Mesenchymal stem cell (in vitro differentiated cells and primary cell): Measurements from ENCODE around the gene CADM1.

Experiments used
- DNase-seq: peaks from one replicate; pipeline ENCODE4 v3.0.0-alpha.2; 2013
- H2AFZ ChIP-seq: one replicate; pipeline ENCODE4 v1.6.1; 2013; ENCODE audit warnings: low read depth, mild to moderate bottlenecking, control low read depth, inconsistent platforms, low read length, moderate library complexity
- H2AK5ac ChIP-seq: 2 replicates; pipeline ENCODE4 v1.6.1; 2013; ENCODE audit warnings: low read length, moderate library complexity, mild to moderate bottlenecking, inconsistent platforms; ENCODE audit not compliant: severe bottlenecking
- H2BK120ac ChIP-seq: one replicate; pipeline ENCODE4 v1.6.1; 2013; ENCODE audit warnings: low read depth, mild to moderate bottlenecking, inconsistent platforms, low read length, moderate library complexity
- H2BK12ac ChIP-seq, 2 experiments: one replicate each; pipeline ENCODE4 v1.6.1; 2013; ENCODE audit warnings: inconsistent platforms in 2 of 2, low read length in 2 of 2, mild to moderate bottlenecking in 2 of 2, moderate library complexity in 2 of 2, control low read depth in 1 of 2
- H2BK15ac ChIP-seq: one replicate; pipeline ENCODE4 v1.6.1; 2013; ENCODE audit warnings: mild to moderate bottlenecking, low read depth, inconsistent platforms; ENCODE audit not compliant: poor library complexity, severe bottlenecking
- H2BK5ac ChIP-seq: 2 replicates; pipeline ENCODE4 v1.6.1; 2013; ENCODE audit warnings: low read depth, mild to moderate bottlenecking, low read length, control low read depth, inconsistent platforms; ENCODE audit not compliant: poor library complexity, severe bottlenecking
- H3K14ac ChIP-seq, 2 experiments: one replicate each; pipeline ENCODE4 v1.6.1; 2013; ENCODE audit warnings: inconsistent platforms in 2 of 2, low read length in 2 of 2, control low read depth in 1 of 2, mild to moderate bottlenecking in 1 of 2, moderate library complexity in 1 of 2
- H3K18ac ChIP-seq, 2 experiments: one replicate each; pipeline ENCODE4 v1.6.1; 2013; ENCODE audit warnings: inconsistent platforms in 2 of 2, low read length in 2 of 2, control low read depth in 1 of 2, low read depth in 1 of 2, mild to moderate bottlenecking in 1 of 2
- H3K23ac ChIP-seq, 2 experiments: one replicate each; pipeline ENCODE4 v1.6.1; 2013; ENCODE audit warnings: inconsistent platforms in 2 of 2, low read length in 2 of 2, mild to moderate bottlenecking in 2 of 2, moderate library complexity in 2 of 2, control low read depth in 1 of 2
- H3K27ac ChIP-seq: 2 replicates; pipeline ENCODE4 v1.5.1; 2013; ENCODE audit warnings: mild to moderate bottlenecking, moderate library complexity, low read length, control low read depth, inconsistent platforms; ENCODE audit not compliant: poor library complexity, severe bottlenecking
- H3K27me3 ChIP-seq, 2 experiments: 2 replicates each; pipeline versions ENCODE4 v1.6.1 to v1.7.0; 2013; ENCODE audit warnings: low read length in 2 of 2, mild to moderate bottlenecking in 2 of 2, moderate library complexity in 2 of 2, control low read depth in 1 of 2, inconsistent platforms in 1 of 2; ENCODE audit not compliant: control insufficient read depth in 1 of 2, insufficient read depth in 1 of 2
- H3K36me3 ChIP-seq, 2 experiments: 2 replicates each; pipeline versions ENCODE4 v1.6.1 to v1.7.0; 2013; ENCODE audit warnings: low read length in 2 of 2, control low read depth in 1 of 2, inconsistent platforms in 1 of 2, low read depth in 1 of 2, mild to moderate bottlenecking in 1 of 2; ENCODE audit not compliant: insufficient read depth in 2 of 2, control insufficient read depth in 1 of 2
- H3K4ac ChIP-seq, 2 experiments: one replicate each; pipeline ENCODE4 v1.6.1; 2013; ENCODE audit warnings: inconsistent platforms in 2 of 2, low read length in 2 of 2, mild to moderate bottlenecking in 2 of 2, moderate library complexity in 2 of 2, control low read depth in 1 of 2, low read depth in 1 of 2
- H3K4me1 ChIP-seq: 2 replicates; pipeline ENCODE4 v1.6.1; 2013; ENCODE audit warnings: low read depth, low read length, control low read depth; ENCODE audit not compliant: control insufficient read depth, insufficient read depth
- H3K4me2 ChIP-seq: 2 replicates; pipeline ENCODE4 v1.6.1; 2013; ENCODE audit warnings: low read length, mild to moderate bottlenecking, inconsistent platforms; ENCODE audit not compliant: poor library complexity, severe bottlenecking
- H3K4me3 ChIP-seq, 2 experiments: 2 replicates each; pipeline versions ENCODE4 v1.5.1 to v1.7.0; 2013; ENCODE audit warnings: low read length in 2 of 2, mild to moderate bottlenecking in 2 of 2, control low read depth in 1 of 2, low read depth in 1 of 2; ENCODE audit not compliant: insufficient read depth in 1 of 2
- H3K79me1 ChIP-seq: replicated peaks from 2 replicates; pipeline ENCODE4 v1.6.1; 2013; ENCODE audit warnings: mild to moderate bottlenecking, control low read depth, low read length, inconsistent platforms; ENCODE audit not compliant: poor library complexity, severe bottlenecking
- H3K9ac ChIP-seq: 2 replicates; pipeline ENCODE4 v1.7.0; 2013; ENCODE audit warnings: mild to moderate bottlenecking, low read length, moderate library complexity
- H3K9me3 ChIP-seq: 2 replicates; pipeline ENCODE4 v1.7.0; 2013; ENCODE audit warnings: mild to moderate bottlenecking, low read length; ENCODE audit not compliant: control insufficient read depth
- H4K8ac ChIP-seq: one replicate; pipeline ENCODE4 v1.6.1; 2013; ENCODE audit warnings: inconsistent platforms, mild to moderate bottlenecking, low read length, moderate library complexity
- H4K91ac ChIP-seq: one replicate; pipeline ENCODE4 v1.6.1; 2013; ENCODE audit warnings: mild to moderate bottlenecking, low read length, inconsistent platforms
- WGBS: methylation state at CpG from one replicate; pipeline ENCODE4 v1.1.7; 2013; ENCODE audit warnings: mixed read lengths; 5-methylcytosine and 5-hydroxymethylcytosine counted together

CADM1 gene

GRCh38 chr11:115249061-115249578 is 255.1 kb downstream of the CADM1 start:
- Histone ChIP-seq H3K79me1 (peaks cover 2% of the 10 kb centered on the region), H2AK5ac (peak overlapping the region; percentile 27), H3K4me1 (peaks cover 3% of the 10 kb centered on the region), H2BK5ac (no peak overlapping the region), H3K18ac (no peak overlapping the region), H2BK15ac (no peak overlapping the region), H3K9me3 (no peaks in the 10 kb centered on the region), H3K9ac (no peak overlapping the region), H3K23ac (no peak overlapping the region), H3K27ac (no peak overlapping the region), H3K4me3 (no peak overlapping the region), H2BK12ac (no peak overlapping the region), H2AFZ (no peak overlapping the region), H3K27me3 (no peaks in the 10 kb centered on the region), H4K91ac (no peak overlapping the region), H3K36me3 (no peaks in the 10 kb centered on the region), H2BK120ac (no peak overlapping the region), H3K4ac (no peak overlapping the region), H3K14ac (no peak overlapping the region), H3K4me2 (no peak overlapping the region), H4K8ac (no peak overlapping the region)
- DNase-seq, result no peak
- WGBS, result 65% methylated on average over 3 of the region's 4 CpGs

GRCh38 chr11:115247953-115248352 is 256.3 kb downstream of the CADM1 start:
- Histone ChIP-seq H3K4me2 (no peak overlapping the region), H3K36me3 (no peaks in the 10 kb centered on the region), H3K27me3 (no peaks in the 10 kb centered on the region), H3K23ac (no peak overlapping the region), H3K9ac (no peak overlapping the region), H2AFZ (no peak overlapping the region), H2BK12ac (no peak overlapping the region), H4K91ac (no peak overlapping the region), H3K18ac (no peak overlapping the region), H3K27ac (peak overlapping the region; percentile 70), H3K4me1 (peaks cover 3% of the 10 kb centered on the region), H3K14ac (no peak overlapping the region), H3K9me3 (no peaks in the 10 kb centered on the region), H2BK5ac (no peak overlapping the region), H2AK5ac (peak overlapping the region; percentile 29), H3K79me1 (peaks cover 2% of the 10 kb centered on the region), H2BK120ac (no peak overlapping the region), H3K4ac (no peak overlapping the region), H3K4me3 (no peak overlapping the region), H4K8ac (no peak overlapping the region), H2BK15ac (no peak overlapping the region)
- DNase-seq, result no peak
- no CpG with 5 or more reads among the region's 1 CpG for WGBS

GRCh38 chr11:115247361-115247760 is 256.9 kb downstream of the CADM1 start:
- no peak overlapping the region for H2BK12ac ChIP-seq

GRCh38 chr11:115244758-115245157 is 259.5 kb downstream of the CADM1 start:
- Histone ChIP-seq H4K8ac (no peak overlapping the region), H2AFZ (peak overlapping the region; percentile 53), H2BK120ac (no peak overlapping the region), H3K36me3 (no peaks in the 10 kb centered on the region), H3K4me1 (peaks cover 3% of the 10 kb centered on the region), H3K4me3 (no peak overlapping the region), H2BK15ac (no peak overlapping the region), H2BK12ac (no peak overlapping the region), H3K9me3 (peaks cover 2% of the 10 kb centered on the region), H3K4ac (no peak overlapping the region), H3K14ac (no peak overlapping the region), H3K27me3 (no peaks in the 10 kb centered on the region), H3K27ac (peak overlapping the region; percentile 50), H3K79me1 (peaks cover 11% of the 10 kb centered on the region), H3K9ac (no peak overlapping the region), H4K91ac (no peak overlapping the region), H3K18ac (no peak overlapping the region), H3K4me2 (no peak overlapping the region), H2AK5ac (peak overlapping the region; percentile 93), H2BK5ac (no peak overlapping the region), H3K23ac (no peak overlapping the region)
- DNase-seq, result no peak
- 91% methylated on average over 4 of the region's 7 CpGs for WGBS

More at GRCh38 chr11:115247361-115247760, 256.9 kb downstream of the CADM1 start:
- Histone ChIP-seq H3K27ac (peak overlapping the region; percentile 74), H4K8ac (no peak overlapping the region), H2BK5ac (peak overlapping the region; percentile 14), H3K9me3 (no peaks in the 10 kb centered on the region), H2BK15ac (no peak overlapping the region), H3K9ac (no peak overlapping the region), H3K23ac (no peak overlapping the region), H3K4me2 (no peak overlapping the region), H3K14ac (no peak overlapping the region), H3K79me1 (peaks cover 2% of the 10 kb centered on the region), H3K4me3 (no peak overlapping the region), H4K91ac (no peak overlapping the region), H2AFZ (no peak overlapping the region), H3K4me1 (peaks cover 3% of the 10 kb centered on the region), H2BK120ac (no peak overlapping the region), H3K27me3 (no peaks in the 10 kb centered on the region), H3K36me3 (no peaks in the 10 kb centered on the region), H3K4ac (no peak overlapping the region), H2AK5ac (no peak overlapping the region), H3K18ac (no peak overlapping the region)
- DNase-seq, result no peak
